K562 (cell line): Measurements from ENCODE around the gene PPP1R9B. TPM values are rescaled to one million over a fixed set of nuclear protein-coding genes. Genes with fewer than 3 reads are reported as not detected.

Experiments used
- ATF3 ChIP-seq, 2 experiments: fragments of 450-650 bp in 1 of 2; sonication (generic) in 1 of 2; formaldehyde crosslinking in 1 of 2; IDR thresholded peaks in 1 of 2; conservative IDR thresholded peaks in 1 of 2; 2 replicates each; pipeline versions ENCODE4 v1.6.1 to v1.8.1; 2016 to 2023; ENCODE audit warnings: mild to moderate bottlenecking in 2 of 2, moderate library complexity in 2 of 2, inconsistent platforms in 1 of 2, missing genetic modification reagents in 1 of 2
- ATF7 ChIP-seq: fragments of 450-650 bp; IDR thresholded peaks from 2 replicates; pipeline ENCODE4 v1.7.1; 2014; ENCODE audit warnings: mild to moderate bottlenecking, moderate library complexity
- CBX1 ChIP-seq: sonication (generic); IDR thresholded peaks from 2 replicates; pipeline ENCODE4 v1.6.1; 2016; ENCODE audit warnings: antibody characterized with exemption, low read depth, mild to moderate bottlenecking
- CC2D1A ChIP-seq: fragments of 450-650 bp; IDR thresholded peaks from 2 replicates; pipeline ENCODE4 v1.6.1; 2017; ENCODE audit warnings: mild to moderate bottlenecking
- CXXC5 ChIP-seq: fragments of 250-450 bp; sonication (Bioruptor Pico); IDR thresholded peaks from 2 replicates; pipeline ENCODE4 v1.8.0; 2022; ENCODE audit warnings: inconsistent platforms, mild to moderate bottlenecking, moderate library complexity
- GABPA ChIP-seq: fragments of 200-800 bp; sonication (Bioruptor generic); conservative IDR thresholded peaks from 2 replicates; pipeline ENCODE4 v1.6.1; 2016; ENCODE audit warnings: low read depth, missing genetic modification characterization, missing compliant biosample characterization
- JUND ChIP-seq, 2 experiments: IDR thresholded peaks; 2 replicates in 1 of 2; 3 replicates in 1 of 2; pipeline ENCODE4 v1.6.1; 2011; ENCODE audit warnings: borderline replicate concordance in 2 of 2, low read depth in 2 of 2, low read length in 2 of 2, improper control_type of control experiment in 1 of 2, missing biosample characterization in 1 of 2, missing genetic modification characterization in 1 of 2, missing genetic modification reagents in 1 of 2
- KLF13 ChIP-seq: fragments of 450-650 bp; IDR thresholded peaks from 2 replicates; pipeline ENCODE4 v1.6.1; 2016; ENCODE audit warnings: missing genetic modification characterization, low read depth, mild to moderate bottlenecking, missing compliant biosample characterization, moderate library complexity, borderline replicate concordance
- KLF16 ChIP-seq: IDR thresholded peaks from 2 replicates; pipeline ENCODE4 v1.6.1; 2016; ENCODE audit warnings: antibody characterized with exemption
- NEUROD1 ChIP-seq: fragments of 150-350 bp; IDR thresholded peaks from 2 replicates; pipeline ENCODE4 v1.6.1; 2014; ENCODE audit warnings: borderline replicate concordance, low read length, low read depth; ENCODE audit not compliant: partially characterized antibody
- PHF21A ChIP-seq: fragments of 450-650 bp; IDR thresholded peaks from 2 replicates; pipeline ENCODE4 v1.6.1; 2017; ENCODE audit warnings: low read depth, borderline replicate concordance
- REST ChIP-seq, 2 experiments: fragments of 450-650 bp; formaldehyde crosslinking in 1 of 2; IDR thresholded peaks; 2 replicates each; pipeline versions ENCODE4 v1.4.0 to v1.6.1; 2014 to 2020; ENCODE audit warnings: mild to moderate bottlenecking in 2 of 2, borderline replicate concordance in 1 of 2, low read depth in 1 of 2
- SOX6 ChIP-seq: fragments of 450-650 bp; IDR thresholded peaks from 2 replicates; pipeline ENCODE4 v1.6.1; 2014; ENCODE audit warnings: mild to moderate bottlenecking
- TFAP4 ChIP-seq: sonication (generic); formaldehyde crosslinking; IDR thresholded peaks from 2 replicates; pipeline ENCODE4 v1.8.0; 2022; ENCODE audit warnings: missing genetic modification reagents, mild to moderate bottlenecking, moderate library complexity, borderline replicate concordance
- polyA plus RNA-seq, 8 experiments: library from polyadenylated mRNA; depleted of rRNA in 4 of 8; stranded (reverse) in 5 of 8; unstranded in 3 of 8; fragments of >200 nt; fragmentation: Nextera tagmentation in 2 of 8; fragmentation: Illumina TruSeq in 1 of 8; extraction: Ambion mirVana in 2 of 8; extraction: Trizol in 1 of 8; gene quantifications; 2 replicates each; pipeline versions ENCODE4 v1.2.1 to v1.2.3, GENCODE V29; 2011 to 2014; ENCODE audit warnings: inconsistent platforms in 1 of 8, missing spikeins in 1 of 8
- total RNA-seq, 7 experiments: library from RNA; depleted of rRNA in 6 of 7; stranded (reverse); fragments of >200 nt in 6 of 7; fragmentation: Illumina TruSeq in 2 of 7; extraction: Trizol in 2 of 7; gene quantifications; 2 replicates each; pipeline versions ENCODE4 v1.2.1 to v1.2.3, GENCODE V29; 2011 to 2021; ENCODE audit warnings: low replicate concordance in 1 of 7

Gene PPP1R9B
- total and polyA plus RNA-seq, 9 of the 15 experiments (the other 6 are each of a cell fraction or from before 2014, with no cell fraction given), result 0.10 to 63.5 (median 24.7) TPM

GRCh38 chr17:50139950-50140885 is 10.3 kb downstream of the PPP1R9B start (continued):
- TF ChIP-seq REST (IDR thresholded peaks at IDR 0.05; ENCODE audit: borderline replicate concordance), result peak; percentile 70; the same call in 1 of the 2 replicates
- no peak for TF ChIP-seq REST (CRISPR knock-in tag; IDR thresholded peaks at IDR 0.05; ENCODE audit: low read depth)
- peak; percentile 65 for TF ChIP-seq CXXC5
- 0 out of 2 replicates have a peak, but pooled peaks have one; percentile 42 for TF ChIP-seq CC2D1A
- peak; percentile 97; the same call in 1 of the 2 replicates for TF ChIP-seq CBX1
- TF ChIP-seq GABPA, result peak; percentile 48; the same call in 1 of the 2 replicates
- peak; percentile 53; the same call in 1 of the 2 replicates for TF ChIP-seq PHF21A
- peak; percentile 67; the same call in 1 of the 2 replicates for TF ChIP-seq ATF7
- TF ChIP-seq TFAP4 (CRISPR knock-in tag), result peak; percentile 67; the same call in 1 of the 2 replicates
- TF ChIP-seq NEUROD1, result peak; percentile 43
- TF ChIP-seq JUND (IDR thresholded peaks at IDR 0.05; ENCODE audit: borderline replicate concordance, low read depth, low read length), result peak; percentile 82
- TF ChIP-seq JUND (tag; IDR thresholded peaks at IDR 0.05; ENCODE audit: borderline replicate concordance, low read depth, low read length), result peak; percentile 75; the same call in 1 of the 3 replicates
- TF ChIP-seq KLF16, result 0 out of 2 replicates have a peak, but pooled peaks have one; percentile 48
- TF ChIP-seq KLF13 (tag), result peak; percentile 65; the same call in 1 of the 2 replicates
- peak; percentile 32; the same call in 1 of the 2 replicates for TF ChIP-seq SOX6
- TF ChIP-seq ATF3 (IDR thresholded peaks at IDR 0.05), result peak; percentile 17; the same call in 1 of the 2 replicates
- 0 out of 2 replicates have a peak, but pooled peaks have one; percentile 25 for TF ChIP-seq ATF3 (CRISPR knock-in tag; conservative IDR thresholded peaks at IDR 0.05)
